ENCODE data around the gene PRKCG.
"Not testable (repeated sequence)": the region's sequence is repeated elsewhere in the genome, so short reads cannot be mapped to it uniquely, and the experiment has no call there.

The PRKCG gene

DNA sequence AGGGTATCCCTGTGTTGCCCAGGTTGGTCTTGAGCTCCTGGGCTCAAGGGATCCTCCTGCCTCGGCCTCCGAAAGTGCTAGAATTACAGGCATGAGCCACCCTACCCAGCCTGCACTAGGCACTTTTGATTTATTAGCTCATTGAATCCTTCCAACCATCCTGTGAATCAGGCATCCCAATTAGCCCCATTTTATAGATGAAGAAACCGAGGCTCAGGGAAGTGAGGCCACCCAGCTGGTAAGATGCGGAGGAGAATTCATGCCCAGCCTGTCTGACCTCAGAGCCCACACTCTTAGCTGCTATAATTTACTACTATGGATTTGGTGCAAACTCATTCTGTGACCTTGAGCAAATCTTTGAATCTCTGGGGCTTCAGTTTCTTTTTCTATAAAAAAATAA, 62.9 kb downstream of the PRKCG start:
- DNase-seq (ENCODE audit: low spot score) = no peak

GRCh38 chr19:53945441-53945840, 63.4 kb downstream of the PRKCG start:
- no peak for DNase-seq (ENCODE audit: low spot score)

- no peak for DNase-seq (ENCODE audit: low spot score)
These were observed 64.0 kb downstream of the PRKCG start for GRCh38 chr19:53945998-53946397.

DNA sequence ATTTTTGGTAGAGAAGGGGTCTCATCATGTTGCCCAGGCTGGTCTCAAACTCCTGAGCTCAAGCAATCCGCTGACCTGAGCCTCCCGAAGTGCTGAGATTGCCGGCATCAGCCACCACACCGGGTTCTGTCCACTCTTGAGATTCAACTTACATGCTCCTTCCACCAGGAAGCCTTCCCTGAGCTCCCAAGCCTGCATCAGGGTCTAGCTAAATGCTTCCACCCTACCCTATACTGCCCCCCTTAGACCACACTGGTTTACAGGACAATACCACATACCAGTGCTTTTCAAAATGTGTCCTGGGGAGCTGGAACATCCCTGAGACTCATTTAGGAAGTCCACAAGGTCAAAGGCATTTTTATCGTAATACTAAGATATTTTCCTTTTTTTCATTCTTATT, 65.6 kb downstream of the PRKCG start:
- DNase-seq (ENCODE audit: low spot score) = no peak

DNA sequence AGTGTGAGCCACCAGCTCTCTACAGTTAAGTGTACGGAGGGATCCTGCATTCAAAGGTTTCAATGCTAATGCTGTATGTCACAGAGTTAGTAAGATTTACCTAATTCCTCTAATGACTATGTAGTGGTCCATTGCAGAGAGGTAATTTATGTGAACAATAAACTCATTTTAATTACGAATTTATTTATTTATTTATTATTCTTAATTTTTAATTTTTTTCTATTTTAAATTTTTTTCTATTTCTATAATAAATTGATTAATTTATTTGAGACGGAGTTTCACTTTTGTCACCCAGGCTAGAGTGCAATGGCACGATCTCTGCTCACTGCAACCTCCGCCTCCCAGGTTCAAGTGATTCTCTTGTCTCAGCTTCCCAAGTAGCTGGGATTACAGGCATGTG, 66.6 kb downstream of the PRKCG start:
- not testable (repeated sequence) for DNase-seq (ENCODE audit: low spot score)

DNA sequence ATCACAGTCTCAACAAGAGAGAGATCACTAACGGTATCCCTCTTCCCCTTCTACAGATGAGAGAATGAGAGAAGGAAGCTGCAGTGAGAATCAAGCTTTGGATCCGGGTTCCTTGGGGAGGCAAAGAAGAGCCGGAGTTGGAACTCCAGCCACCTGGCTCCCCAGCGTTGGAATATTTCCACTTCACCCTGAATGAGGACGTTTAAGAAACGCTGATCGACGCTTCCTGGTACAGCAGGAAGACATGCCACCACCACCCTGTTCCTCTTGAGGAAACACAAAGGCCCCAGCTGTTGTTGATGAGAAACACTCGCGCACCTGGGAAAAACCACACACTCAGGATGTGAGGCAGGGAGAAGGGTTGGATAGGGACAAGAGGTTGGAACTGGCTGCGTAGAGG, 69.4 kb downstream of the PRKCG start:
- no peak for DNase-seq (ENCODE audit: low spot score)

- no peak for DNase-seq (ENCODE audit: low spot score)
These were observed 70.0 kb downstream of the PRKCG start for GRCh38 chr19:53951947-53952346.

GRCh38 chr19:53953383-53953782, 71.4 kb downstream of the PRKCG start:
- no peak for DNase-seq (ENCODE audit: low spot score)
